ENCODE measurements around the gene MMP20.

- TF ChIP-seq CTCF (IDR thresholded peaks at IDR 0.05) (no peak), EP300 (IDR thresholded peaks at IDR 0.05) (no peak)
Measured at GRCh38 chr11:102608699-102609098, 16.4 kb downstream of the MMP20 start.

Data from esophagus muscularis mucosa (tissue), 3 donors.